GM12873 (cell line): ENCODE results near the gene GAPT.

Experiments
- TF ChIP-seq, protein P1 (sequence below): IDR thresholded peaks from 2 replicates; pipeline ENCODE4 v1.5.1; 2012; ENCODE audit warnings: low read depth, mild to moderate bottlenecking, moderate library complexity, low read length, control low read depth; ENCODE audit not compliant: insufficient read depth; ENCODE audit errors: missing control alignments

Gene GAPT

DNA sequence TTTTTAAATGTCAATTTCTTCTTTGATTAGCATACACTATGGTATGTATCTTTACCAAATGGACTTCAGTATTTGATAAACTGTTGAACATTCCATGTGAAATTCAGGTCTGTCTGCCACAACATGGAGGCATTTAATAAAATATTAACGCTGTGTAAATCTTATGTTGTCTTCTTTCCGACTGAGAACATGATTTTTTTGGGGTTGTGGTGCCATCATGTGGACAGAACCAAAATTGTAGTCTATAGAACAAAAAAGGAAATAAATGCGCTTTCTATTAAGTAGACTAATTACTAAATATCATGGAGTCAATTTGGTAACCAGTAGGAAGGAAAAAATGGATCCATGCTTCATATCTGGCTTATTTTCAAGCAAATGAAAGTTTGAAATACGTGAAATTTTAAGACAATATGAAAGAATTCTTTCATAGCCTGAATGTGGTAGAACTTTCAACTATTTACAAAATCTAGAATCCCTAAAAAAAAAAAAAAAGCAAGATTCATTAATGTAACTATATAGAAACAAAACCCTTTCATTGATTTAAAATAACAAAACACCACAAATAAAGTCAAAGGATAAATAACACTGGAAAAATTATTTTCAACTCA is 28.5 kb upstream of the GAPT start:
- TF ChIP-seq, protein P1, sequence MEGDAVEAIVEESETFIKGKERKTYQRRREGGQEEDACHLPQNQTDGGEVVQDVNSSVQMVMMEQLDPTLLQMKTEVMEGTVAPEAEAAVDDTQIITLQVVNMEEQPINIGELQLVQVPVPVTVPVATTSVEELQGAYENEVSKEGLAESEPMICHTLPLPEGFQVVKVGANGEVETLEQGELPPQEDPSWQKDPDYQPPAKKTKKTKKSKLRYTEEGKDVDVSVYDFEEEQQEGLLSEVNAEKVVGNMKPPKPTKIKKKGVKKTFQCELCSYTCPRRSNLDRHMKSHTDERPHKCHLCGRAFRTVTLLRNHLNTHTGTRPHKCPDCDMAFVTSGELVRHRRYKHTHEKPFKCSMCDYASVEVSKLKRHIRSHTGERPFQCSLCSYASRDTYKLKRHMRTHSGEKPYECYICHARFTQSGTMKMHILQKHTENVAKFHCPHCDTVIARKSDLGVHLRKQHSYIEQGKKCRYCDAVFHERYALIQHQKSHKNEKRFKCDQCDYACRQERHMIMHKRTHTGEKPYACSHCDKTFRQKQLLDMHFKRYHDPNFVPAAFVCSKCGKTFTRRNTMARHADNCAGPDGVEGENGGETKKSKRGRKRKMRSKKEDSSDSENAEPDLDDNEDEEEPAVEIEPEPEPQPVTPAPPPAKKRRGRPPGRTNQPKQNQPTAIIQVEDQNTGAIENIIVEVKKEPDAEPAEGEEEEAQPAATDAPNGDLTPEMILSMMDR: peak; percentile 44

DNA sequence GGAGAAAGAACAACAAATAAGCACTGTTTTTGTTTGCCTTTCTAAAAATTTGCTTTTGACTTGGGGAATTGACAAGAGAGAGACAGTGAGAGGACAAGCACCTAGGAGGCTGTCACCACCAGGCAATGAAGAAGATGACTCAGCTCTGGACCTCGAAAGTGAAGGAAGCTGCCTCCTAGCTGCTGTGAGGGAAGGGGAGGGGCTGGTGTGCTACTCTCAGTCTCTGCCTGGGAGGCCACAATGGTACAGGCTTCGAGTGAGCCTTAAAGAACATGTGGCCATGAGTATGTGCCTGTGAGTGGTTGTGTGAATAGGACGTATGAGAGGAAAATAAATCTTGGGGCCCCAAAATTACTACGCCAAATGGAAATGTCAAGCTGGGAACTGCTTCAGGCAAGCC is 24.3 kb upstream of the GAPT start:
- TF ChIP-seq, protein P1: no peak

DNA sequence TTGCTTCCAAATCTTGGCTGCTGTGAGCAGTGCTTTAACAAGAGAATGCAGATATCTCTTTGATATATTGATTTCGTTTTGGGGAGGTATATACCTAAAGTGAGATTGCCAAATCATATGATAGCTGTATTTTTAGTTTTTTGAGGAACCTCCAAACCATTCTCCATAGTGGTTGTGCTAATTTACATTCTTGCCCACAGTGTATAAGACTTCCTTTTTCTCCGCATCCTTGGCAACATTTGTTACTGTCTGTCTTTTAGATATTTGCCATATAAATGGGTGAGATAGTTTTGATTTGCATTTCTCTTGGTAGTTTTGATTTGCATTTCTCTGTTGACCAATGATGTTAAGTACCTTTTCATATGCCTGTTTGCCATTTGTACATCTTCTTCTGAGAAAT is 21.3 kb upstream of the GAPT start:
- TF ChIP-seq, protein P1: no peak

DNA sequence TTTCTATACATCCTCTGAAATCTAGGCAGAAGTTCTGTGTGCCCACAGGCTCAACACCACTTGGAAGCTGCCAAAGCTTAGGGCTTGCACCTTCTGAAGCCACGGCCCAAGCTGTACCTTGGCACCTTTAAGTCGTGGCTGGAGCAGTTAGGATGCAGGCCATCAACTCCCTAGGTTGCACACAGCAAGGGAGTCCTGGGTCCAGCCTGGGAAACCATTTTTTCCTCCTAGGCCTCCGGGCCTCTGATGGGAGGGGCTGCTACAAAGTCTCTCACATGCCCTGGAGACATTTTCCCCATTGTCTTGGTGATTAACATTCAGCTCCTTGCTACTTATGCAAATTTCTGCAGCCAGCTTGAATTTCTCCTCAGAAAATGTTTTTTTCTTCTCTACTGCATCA is 15.8 kb upstream of the GAPT start:
- TF ChIP-seq, protein P1: no peak

DNA sequence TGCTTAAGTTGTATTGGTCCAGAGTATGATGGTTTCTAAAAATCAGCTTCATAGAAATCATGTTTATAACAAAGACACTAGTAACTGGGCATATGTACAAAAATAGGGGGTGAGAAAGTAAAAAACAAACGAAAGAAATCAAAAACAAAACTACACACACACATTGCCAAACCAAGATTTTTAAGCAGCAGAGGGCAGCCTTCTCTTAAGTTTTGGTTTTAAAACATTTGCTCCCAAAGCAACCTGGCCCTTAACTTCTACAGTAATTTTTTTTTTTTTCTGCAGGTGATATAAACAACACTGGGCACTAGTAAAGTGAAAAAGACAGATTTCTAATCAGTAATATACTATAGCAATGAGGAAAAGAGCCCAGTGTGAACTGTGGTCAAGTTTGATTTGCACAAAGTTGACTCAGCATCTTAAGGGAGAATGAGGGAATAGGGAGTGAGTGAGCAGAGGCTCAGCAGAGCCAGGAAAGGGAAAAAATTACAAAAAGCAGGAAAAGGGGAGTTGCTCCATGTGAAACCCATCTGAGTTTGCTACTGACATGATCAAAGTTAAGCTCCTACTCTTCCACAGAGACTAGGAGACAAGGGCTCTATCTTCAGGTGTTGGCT is 13.4 kb upstream of the GAPT start:
- TF ChIP-seq, protein P1: peak; percentile 25

DNA sequence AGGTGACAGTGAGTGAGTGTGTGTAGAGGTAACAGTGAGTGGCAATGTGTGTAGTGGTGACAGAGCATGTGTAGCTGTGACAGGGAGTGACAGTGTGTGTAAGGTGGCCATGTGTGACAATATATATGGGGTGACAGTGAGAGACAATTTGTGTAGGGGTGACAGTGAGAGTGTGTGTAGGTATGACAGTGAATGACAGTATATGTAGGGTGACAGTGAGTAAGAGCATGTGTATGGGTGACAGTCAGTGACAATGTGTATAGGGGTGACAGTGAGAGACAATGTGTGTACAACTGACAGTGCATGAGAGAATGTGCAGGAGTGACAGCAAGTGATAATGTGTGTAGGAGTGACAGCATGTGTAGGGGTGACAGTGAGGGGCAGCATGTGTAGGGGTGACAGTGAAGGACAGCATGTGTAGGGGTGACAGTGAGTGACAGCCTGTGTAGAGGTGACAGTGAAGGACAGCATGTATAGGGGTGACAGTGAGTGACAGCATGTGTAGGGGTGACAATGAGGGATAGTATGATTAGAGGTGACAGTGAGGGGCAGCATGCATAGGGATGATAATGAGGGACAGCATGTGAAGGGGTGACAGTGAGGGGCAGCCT is 10.1 kb upstream of the GAPT start:
- TF ChIP-seq, protein P1: no peak

DNA sequence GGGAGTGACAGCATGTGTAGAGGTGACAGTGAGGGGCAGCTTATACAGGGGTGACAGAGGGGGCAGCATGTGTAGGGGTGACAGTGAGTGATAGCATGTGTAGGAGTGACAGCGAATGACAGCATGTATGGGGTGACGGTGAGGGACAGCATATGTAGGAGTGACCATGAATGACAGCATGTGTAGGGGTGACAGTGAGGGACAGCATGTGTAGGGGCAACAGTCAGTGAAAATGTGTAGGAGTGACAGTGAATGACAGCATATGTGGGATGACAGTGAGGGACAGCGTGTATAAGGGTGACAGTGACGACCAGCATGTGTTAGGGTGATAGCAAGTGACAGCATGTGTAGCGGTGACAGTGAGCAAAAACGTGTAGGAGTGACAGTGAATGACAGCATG is 9.4 kb upstream of the GAPT start:
- TF ChIP-seq, protein P1: no peak
